IPS-NIHi7 (cell line): ENCODE measurements around the gene RPS6KA2.

Experiments
- DNase-seq: peaks from one replicate; pipeline ENCODE4 v3.0.0; 2012; ENCODE audit warnings: mixed read lengths; ENCODE audit errors: extremely low spot score

RPS6KA2 gene

DNA sequence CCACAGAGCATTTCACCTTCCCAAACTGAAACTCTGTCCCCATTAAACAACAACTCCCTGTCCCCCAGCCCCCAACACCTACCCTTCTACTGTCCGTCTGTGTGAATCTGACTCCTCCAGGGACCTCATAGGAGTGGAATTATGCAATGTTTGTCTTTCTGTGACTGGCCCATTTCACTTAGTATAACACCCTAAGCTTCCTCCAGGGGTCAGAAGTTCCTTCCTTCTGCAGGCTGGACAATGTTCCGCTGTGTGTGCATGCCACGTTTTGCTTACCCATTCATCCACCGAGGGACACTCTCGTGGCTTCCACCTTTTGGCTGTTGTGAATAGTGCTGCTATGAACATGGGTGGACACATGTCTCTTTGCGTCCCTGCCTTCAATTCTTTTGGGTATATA is 206.7 kb downstream of the RPS6KA2 start:
- no peak for DNase-seq

- no peak for DNase-seq
These were observed 207.3 kb downstream of the RPS6KA2 start for GRCh38 chr6:166419717-166420116.

- DNase-seq, result no peak
These were observed 207.8 kb downstream of the RPS6KA2 start for GRCh38 chr6:166419286-166419685.

DNA sequence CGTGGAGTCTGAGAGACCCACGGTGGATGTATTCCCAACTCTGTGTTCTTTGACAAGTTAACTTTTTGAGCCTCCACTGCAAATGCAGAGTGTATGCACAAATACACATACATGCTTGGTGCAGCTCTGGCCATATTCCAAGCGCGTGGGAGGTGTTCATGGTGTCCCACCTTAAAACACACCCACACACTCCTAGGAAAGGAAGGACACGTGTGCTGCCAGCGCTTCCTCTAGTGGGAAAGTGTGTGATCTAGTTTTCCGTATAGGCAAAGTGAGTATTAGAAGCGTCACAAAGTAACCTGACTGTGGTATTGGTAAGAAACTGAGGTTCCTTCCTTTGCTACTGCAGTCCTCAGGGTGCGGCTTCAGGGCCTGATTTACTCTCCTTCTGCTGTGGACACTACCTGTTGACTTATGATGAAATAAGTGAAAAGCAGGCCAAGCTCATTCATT is 208.3 kb downstream of the RPS6KA2 start:
- DNase-seq, result no peak

GRCh38 chr6:166417285-166417691 is 209.8 kb downstream of the RPS6KA2 start:
- no peak for DNase-seq

- no peak for DNase-seq
These were observed 211.2 kb downstream of the RPS6KA2 start for GRCh38 chr6:166415833-166416347.

DNA sequence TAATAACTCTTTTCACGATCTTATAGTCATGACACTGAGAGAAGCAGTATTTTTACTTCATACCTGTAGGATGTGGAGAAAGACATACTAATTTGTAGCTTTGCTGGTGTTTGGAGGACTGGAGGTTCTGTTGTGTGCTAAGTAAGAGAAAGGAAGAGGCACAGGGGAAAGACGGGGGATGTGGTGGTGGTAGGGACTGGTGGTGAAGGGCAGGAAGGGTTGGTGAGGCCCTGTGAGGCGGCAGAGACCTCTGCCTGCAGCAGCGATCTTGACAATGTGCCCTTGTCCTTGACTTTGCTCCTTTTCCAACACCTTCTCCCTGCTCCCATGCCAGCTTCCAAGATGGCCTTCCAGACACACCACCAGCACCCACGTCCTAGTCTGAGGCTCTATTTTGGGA is 211.7 kb downstream of the RPS6KA2 start:
- no peak for DNase-seq

DNA sequence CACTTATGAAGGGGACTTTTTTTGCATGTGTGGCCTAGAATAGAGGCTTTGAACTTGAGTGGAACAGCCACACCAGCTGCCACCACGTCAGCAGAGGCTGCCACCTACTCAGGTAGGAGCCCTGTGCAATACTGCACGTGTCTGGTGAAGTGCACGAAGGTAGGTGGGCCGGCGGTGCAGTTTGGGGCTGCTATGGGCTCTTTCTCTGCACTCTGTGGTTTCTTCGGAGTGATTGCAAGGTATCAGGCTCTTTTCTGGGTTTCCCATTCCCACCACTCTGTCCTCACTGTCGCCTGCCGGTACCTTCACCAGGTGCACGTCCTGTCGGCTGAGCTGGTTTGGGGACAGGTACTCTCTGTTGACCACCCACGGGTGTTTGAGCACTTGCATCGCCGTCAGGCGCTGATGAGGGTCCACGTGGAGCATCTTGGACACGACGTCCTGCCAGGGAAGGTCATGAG is 213.5 kb downstream of the RPS6KA2 start:
- no peak for DNase-seq

DNA sequence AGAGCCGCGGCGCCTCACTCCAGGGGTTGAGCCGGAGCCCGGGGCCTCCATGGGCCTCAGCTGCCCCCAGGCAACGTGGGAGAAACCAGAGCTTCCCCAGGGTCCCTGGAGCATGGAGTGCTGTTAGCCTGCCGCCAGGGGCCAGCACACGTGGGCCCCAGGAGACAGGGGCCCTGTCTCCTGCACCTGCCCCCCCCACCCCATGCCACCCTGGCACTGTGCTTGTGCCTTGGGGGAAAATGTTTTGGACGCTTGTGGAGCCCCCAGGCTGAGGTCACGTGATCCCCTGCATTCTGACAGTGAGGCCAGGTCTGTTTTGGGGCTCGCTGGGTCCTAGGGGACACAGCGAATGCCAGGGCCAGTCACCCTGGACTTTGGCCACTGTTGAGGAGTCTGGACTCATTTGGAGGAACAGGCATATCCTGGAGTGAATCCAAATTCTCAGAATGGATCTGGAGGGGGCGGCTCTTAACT is 214.1 kb downstream of the RPS6KA2 start:
- no peak for DNase-seq

- DNase-seq, result no peak
These were observed 214.7 kb downstream of the RPS6KA2 start for GRCh38 chr6:166412156-166412910.

- no peak for DNase-seq
These were observed 215.3 kb downstream of the RPS6KA2 start for GRCh38 chr6:166411721-166412151.

DNA sequence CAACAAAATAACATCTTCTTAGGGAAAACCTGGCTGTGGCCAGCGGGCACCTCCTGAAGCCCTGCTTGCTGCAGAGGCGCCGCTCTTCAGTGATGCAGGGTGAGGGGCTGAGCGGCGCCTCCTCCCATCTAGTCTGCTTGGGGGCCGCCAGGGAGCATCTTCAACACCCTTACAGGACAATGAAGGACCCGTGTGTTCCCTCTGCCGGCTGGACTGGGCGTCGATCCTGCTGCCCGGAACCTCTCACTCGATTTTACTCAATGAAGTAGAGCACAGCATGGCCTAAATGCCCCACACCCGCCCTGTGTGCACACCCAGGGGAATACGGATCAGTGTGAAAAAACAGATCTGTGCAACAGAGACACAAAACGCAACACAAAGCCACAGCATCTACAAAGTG is 215.8 kb downstream of the RPS6KA2 start:
- DNase-seq, result no peak

GRCh38 chr6:166410426-166410935 is 216.6 kb downstream of the RPS6KA2 start:
- no peak for DNase-seq

- DNase-seq, result no peak
These were observed 217.9 kb downstream of the RPS6KA2 start for GRCh38 chr6:166408936-166409755.

GRCh38 chr6:166406197-166406596 is 220.9 kb downstream of the RPS6KA2 start:
- DNase-seq, result no peak

DNA sequence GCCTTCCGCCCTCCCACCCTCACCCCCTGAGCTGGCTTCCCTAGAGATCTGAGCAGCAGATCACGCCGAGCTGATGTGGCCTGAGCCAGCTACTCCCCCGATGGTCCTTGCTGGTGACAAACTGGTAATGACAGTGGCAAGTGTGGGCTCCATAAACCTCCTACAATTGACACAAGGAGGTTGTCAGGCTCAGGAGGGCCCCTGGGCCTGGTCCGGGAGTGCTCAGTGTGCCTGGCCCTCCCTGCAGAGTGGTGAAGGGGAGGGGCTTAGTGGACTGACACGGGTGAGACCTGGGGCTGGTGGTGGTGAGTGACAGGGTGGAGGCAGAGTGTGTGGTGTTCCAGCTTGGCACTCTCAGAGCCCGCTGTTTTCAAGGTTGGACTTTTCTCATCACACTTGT is 221.7 kb downstream of the RPS6KA2 start:
- DNase-seq, result no peak

DNA sequence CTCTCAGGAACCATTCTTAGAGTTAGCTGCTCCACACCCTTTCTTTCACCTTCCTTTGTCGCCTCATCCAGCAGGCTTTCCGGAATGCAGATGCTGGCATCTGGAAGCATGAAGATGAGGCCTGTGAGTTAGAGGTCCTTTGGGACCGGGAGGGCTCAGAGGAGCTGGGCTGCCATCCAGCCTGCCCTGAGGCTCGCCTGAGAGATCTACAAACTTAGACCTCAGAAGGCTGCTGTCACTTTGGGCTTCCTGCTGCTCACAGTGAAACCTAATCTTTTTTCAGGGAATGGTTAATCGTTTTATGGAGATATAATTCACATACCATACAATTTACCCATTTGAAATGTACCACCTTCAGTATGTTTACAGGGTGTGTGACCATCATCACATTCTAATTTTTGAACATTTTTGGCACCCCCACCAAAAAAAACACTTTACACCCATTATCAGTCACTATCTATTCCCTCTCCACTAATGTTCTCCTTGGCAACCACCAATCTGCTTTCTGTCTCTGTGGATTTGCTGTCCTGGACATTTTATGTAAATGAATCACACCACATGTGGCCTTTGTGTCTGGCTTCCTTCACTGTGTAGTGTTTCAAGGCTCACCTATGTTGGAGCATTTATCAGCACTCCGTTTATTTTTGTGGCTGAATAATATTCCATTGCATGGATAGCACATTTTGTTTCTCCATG is 224.3 kb downstream of the RPS6KA2 start:
- DNase-seq, result no peak

DNA sequence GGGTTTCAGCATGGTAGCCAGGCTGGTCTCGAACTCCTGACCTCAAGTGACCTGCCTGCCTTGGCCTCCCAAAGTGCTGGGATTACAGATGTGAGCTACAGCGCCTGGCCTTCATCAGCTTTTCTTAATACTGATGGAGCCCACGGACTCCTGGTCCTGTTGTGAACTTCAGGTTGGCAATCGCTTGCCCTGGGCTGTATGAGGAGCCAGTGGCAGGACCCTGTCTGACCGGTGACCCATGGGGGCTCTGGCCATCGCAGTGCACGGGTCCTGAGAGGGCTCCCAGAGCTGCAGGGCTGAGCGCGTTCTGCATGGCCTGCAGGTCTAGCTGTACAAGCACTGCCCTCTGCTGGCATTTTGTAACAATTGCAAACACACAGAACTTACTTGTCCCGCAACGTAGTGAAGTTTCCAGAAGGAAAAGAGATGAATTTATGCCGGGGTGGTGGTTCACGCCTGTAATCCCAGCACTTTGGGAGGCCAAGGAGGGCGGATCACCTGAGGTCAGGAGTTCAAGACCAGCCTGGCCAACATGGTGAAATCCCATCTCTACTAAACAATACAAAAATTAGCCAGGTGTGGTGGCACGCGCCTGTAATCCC is 226.3 kb downstream of the RPS6KA2 start:
- DNase-seq, result peak; percentile 77

DNA sequence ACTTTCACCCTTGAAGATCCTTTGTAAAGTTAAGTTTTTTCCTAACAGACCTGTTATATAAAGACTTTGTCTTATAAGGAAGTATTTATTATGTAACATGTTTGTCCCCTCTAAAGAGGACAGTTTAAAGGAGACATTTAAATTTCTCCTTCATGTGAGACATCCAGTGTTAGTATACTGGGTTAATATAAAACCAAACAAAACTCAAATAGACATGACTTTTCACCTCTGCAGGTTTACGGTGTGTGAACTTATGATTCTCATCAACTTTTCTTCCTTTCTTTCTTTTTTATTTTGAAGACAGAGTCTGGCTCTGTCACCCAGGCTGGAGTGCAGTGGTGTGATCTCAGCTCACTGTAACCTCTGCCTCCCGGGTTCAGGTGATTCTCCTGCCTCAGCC is 226.9 kb downstream of the RPS6KA2 start:
- no peak for DNase-seq

DNA sequence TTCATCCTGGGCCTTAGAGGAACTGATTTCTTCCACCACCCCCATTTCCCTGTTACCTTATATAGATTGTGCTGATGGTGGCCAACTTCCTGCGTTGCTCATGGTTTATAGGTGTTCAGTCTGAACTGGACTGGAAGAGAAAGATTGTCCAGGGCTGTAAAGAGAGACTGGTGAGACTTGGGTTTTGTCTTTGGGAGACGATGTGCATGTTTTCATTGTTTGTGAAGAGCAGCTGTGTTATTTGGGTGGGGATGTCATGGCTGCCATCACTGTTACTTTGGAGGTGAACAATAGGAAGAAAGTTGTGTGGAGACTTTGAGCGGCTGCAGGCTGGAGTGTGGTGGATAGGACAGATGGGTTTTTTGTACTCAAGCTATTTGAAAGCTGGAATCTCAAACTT is 228.7 kb downstream of the RPS6KA2 start:
- no peak for DNase-seq

GRCh38 chr6:166397849-166398248 is 229.2 kb downstream of the RPS6KA2 start:
- DNase-seq, result no peak
